Tibial artery (tissue), 4 donors: ENCODE results near the gene KLHL36.

Source experiments
- DNase-seq, 2 donors: peaks; one replicate each; pipeline ENCODE4 v3.0.0-alpha.2; 2019
- H3K27ac ChIP-seq, 2 donors: fragments of 200-600 bp; sonication (generic) in 1 of 2; 1 replicate in 1 of 2; 2 replicates in 1 of 2; pipeline ENCODE4 v1.5.1; 2018 to 2019; ENCODE audit warnings: mild to moderate bottlenecking in 1 of 2
- H3K27me3 ChIP-seq, 2 donors: fragments of 200-600 bp; sonication (generic) in 1 of 2; one replicate each; pipeline versions ENCODE4 v1.5.1 to v1.6.0; 2016 to 2019
- H3K36me3 ChIP-seq, 3 donors: fragments of 200-600 bp; sonication (generic) in 2 of 3; one replicate each; pipeline ENCODE4 v1.5.1; 2016 to 2019; ENCODE audit warnings: mild to moderate bottlenecking in 2 of 3
- H3K4me1 ChIP-seq, 4 donors: fragments of 200-600 bp; sonication (generic) in 2 of 4; 1 replicate in 3 of 4; 2 replicates in 1 of 4; pipeline ENCODE4 v1.5.1; 2016 to 2019
- H3K4me3 ChIP-seq, 2 donors: fragments of 200-600 bp; sonication (generic) in 1 of 2; 1 replicate in 1 of 2; 2 replicates in 1 of 2; pipeline ENCODE4 v1.5.1; 2018 to 2019; ENCODE audit warnings: mild to moderate bottlenecking in 2 of 2
- H3K9me3 ChIP-seq, 3 donors: fragments of 200-600 bp; sonication (generic) in 1 of 3; one replicate each; pipeline ENCODE4 v1.5.1; 2016 to 2019
- CTCF ChIP-seq, 2 experiments: fragments of 200-600 bp in 1 of 2; fragments of 450-650 bp in 1 of 2; IDR thresholded peaks; one replicate each; pipeline ENCODE4 v1.5.1; 2017 to 2019; ENCODE audit warnings: antibody characterized with exemption in 2 of 2, mild to moderate bottlenecking in 1 of 2, moderate library complexity in 1 of 2
- intact Hi-C: fragments of 100-400 bp; cut with DNase I; formaldehyde crosslinking; loops from one replicate; pipeline ENCODE4 v1.15.0; 2023; ENCODE audit warnings: low total_unique reads

Gene KLHL36

GRCh38 chr16:84678541-84678940 lies 30.2 kb downstream of the KLHL36 start:
- no peak for DNase-seq
- Histone ChIP-seq H3K4me1 (no peaks in the 10 kb centered on the region), H3K4me3 (no peak overlapping the region), H3K27me3 (no peaks in the 10 kb centered on the region), H3K9me3 (no peaks in the 10 kb centered on the region), H3K36me3 (no peaks in the 10 kb centered on the region), H3K27ac (no peak overlapping the region)
- TF ChIP-seq CTCF (IDR thresholded peaks at IDR 0.05), result no peak
- intact Hi-C loops, result no loop called here

- no peak overlapping the region for H3K27ac ChIP-seq
- no peaks in the 10 kb centered on the region for H3K9me3 ChIP-seq
- H3K36me3 ChIP-seq, result no peaks in the 10 kb centered on the region
- peak in 1 of 2 donors; percentile 12 for DNase-seq
- TF ChIP-seq CTCF (IDR thresholded peaks at IDR 0.05), result no peak
- no peak overlapping the region for H3K4me3 ChIP-seq
- H3K27me3 ChIP-seq, result peaks cover 0 to 3% of the 10 kb centered on the region in 2 donors
- no peaks in the 10 kb centered on the region for H3K4me1 ChIP-seq
- intact Hi-C loops, result no loop called here
Observed at GRCh38 chr16:84680165-84680842, 32.0 kb downstream of the KLHL36 start.

- intact Hi-C loops, result no loop called here
- DNase-seq, result no peak
Observed at GRCh38 chr16:84680843-84681629, 32.7 kb downstream of the KLHL36 start.

GRCh38 chr16:84683691-84684591 lies 35.6 kb downstream of the KLHL36 start:
- intact Hi-C loops, result no loop called here
- no peaks in the 10 kb centered on the region for H3K9me3 ChIP-seq
- H3K27ac ChIP-seq, result no peak overlapping the region
- H3K4me1 ChIP-seq, result no peaks in the 10 kb centered on the region
- no peak for TF ChIP-seq CTCF (IDR thresholded peaks at IDR 0.05)
- H3K4me3 ChIP-seq, result no peak overlapping the region
- H3K36me3 ChIP-seq, result no peaks in the 10 kb centered on the region
- DNase-seq, result peak in 1 of 2 donors; percentile 11
- peaks cover 0 to 3% of the 10 kb centered on the region in 2 donors for H3K27me3 ChIP-seq

More at GRCh38 chr16:84680843-84681629, 32.7 kb downstream of the KLHL36 start:
- Histone ChIP-seq H3K4me1 (no peaks in the 10 kb centered on the region), H3K36me3 (no peaks in the 10 kb centered on the region), H3K27ac (no peak overlapping the region), H3K4me3 (no peak overlapping the region), H3K27me3 (peaks cover 0 to 3% of the 10 kb centered on the region in 2 donors), H3K9me3 (no peaks in the 10 kb centered on the region)
- TF ChIP-seq CTCF (IDR thresholded peaks at IDR 0.05), result no peak

GRCh38 chr16:84684592-84684965 lies 36.3 kb downstream of the KLHL36 start:
- Histone ChIP-seq H3K9me3 (no peaks in the 10 kb centered on the region), H3K4me3 (no peak overlapping the region), H3K36me3 (no peaks in the 10 kb centered on the region), H3K4me1 (no peaks in the 10 kb centered on the region), H3K27me3 (peaks cover 0 to 3% of the 10 kb centered on the region in 2 donors), H3K27ac (no peak overlapping the region)
- intact Hi-C loops, result no loop called here
- no peak for TF ChIP-seq CTCF (IDR thresholded peaks at IDR 0.05)
- no peak for DNase-seq
